Spleen (tissue), 11 donors: ENCODE measurements around the gene MYO18A. TPM values are rescaled to one million over a fixed set of nuclear protein-coding genes. Genes with fewer than 3 reads are reported as not detected.
A peak's percentile ranks its signal among the peaks of the same experiment; 100 is the strongest.

Source experiments
- DNase-seq: peaks from one replicate; pipeline ENCODE4 v3.0.0-alpha.2; 2020
- H3K27ac ChIP-seq, 8 donors: fragments of 200-600 bp; sonication (generic) in 7 of 8; 1 replicate in 4 of 8; 2 replicates in 4 of 8; pipeline versions ENCODE4 v1.5.0 to v1.8.0; 2016 to 2021; ENCODE audit warnings: inconsistent platforms in 4 of 8, mild to moderate bottlenecking in 4 of 8, moderate library complexity in 1 of 8
- H3K27me3 ChIP-seq, 7 donors: fragments of 200-600 bp; sonication (generic) in 6 of 7; replicated peaks in 1 of 7; 1 replicate in 4 of 7; 2 replicates in 3 of 7; pipeline versions ENCODE4 v1.5.0 to v1.8.0; 2016 to 2021; ENCODE audit warnings: inconsistent platforms in 3 of 7, mild to moderate bottlenecking in 1 of 7
- H3K36me3 ChIP-seq, 6 donors: fragments of 200-600 bp; sonication (generic) in 5 of 6; 1 replicate in 4 of 6; 2 replicates in 2 of 6; pipeline versions ENCODE4 v1.5.0 to v1.8.0; 2016 to 2021; ENCODE audit warnings: inconsistent platforms in 2 of 6
- H3K4me1 ChIP-seq, 6 donors: fragments of 200-600 bp; sonication (generic) in 5 of 6; 1 replicate in 3 of 6; 2 replicates in 3 of 6; pipeline versions ENCODE4 v1.5.0 to v1.8.0; 2016 to 2021; ENCODE audit warnings: inconsistent platforms in 3 of 6
- H3K4me3 ChIP-seq, 8 donors: fragments of 200-600 bp; sonication (generic) in 7 of 8; 1 replicate in 4 of 8; 2 replicates in 4 of 8; pipeline versions ENCODE4 v1.5.0 to v1.8.0; 2016 to 2021; ENCODE audit warnings: inconsistent platforms in 4 of 8, mild to moderate bottlenecking in 4 of 8, moderate library complexity in 2 of 8
- H3K9me3 ChIP-seq, 8 donors: fragments of 200-600 bp; sonication (generic) in 7 of 8; 1 replicate in 4 of 8; 2 replicates in 4 of 8; pipeline versions ENCODE4 v1.5.0 to v1.8.0; 2016 to 2021; ENCODE audit warnings: inconsistent platforms in 4 of 8
- CTCF ChIP-seq, 11 experiments: fragments of 200-600 bp in 7 of 11; fragments of 450-650 bp in 4 of 11; sonication (generic) in 4 of 11; IDR thresholded peaks in 8 of 11; conservative IDR thresholded peaks in 3 of 11; 1 replicate in 7 of 11; 2 replicates in 4 of 11; pipeline versions ENCODE4 v1.4.0 to v1.8.0; 2016 to 2021; ENCODE audit warnings: antibody characterized with exemption in 11 of 11, inconsistent platforms in 4 of 11, mild to moderate bottlenecking in 1 of 11
- POLR2A ChIP-seq, 3 donors: fragments of 450-650 bp; IDR thresholded peaks; one replicate each; pipeline ENCODE4 v1.5.1; 2017; ENCODE audit warnings: antibody characterized with exemption in 3 of 3, mild to moderate bottlenecking in 1 of 3
- POLR2AphosphoS5 ChIP-seq, 3 donors: sonication (generic); formaldehyde crosslinking; IDR thresholded peaks; one replicate each; pipeline ENCODE4 v1.5.1; 2017; ENCODE audit warnings: antibody characterized with exemption in 3 of 3
- WGBS, 5 donors: extraction: QIAGEN DNeasy Blood & Tissue Kit in 3 of 5; methylation state at CpG; one replicate each; pipeline versions ENCODE4 v1.1.5 to v1.1.7; 2013 to 2018; 5-methylcytosine and 5-hydroxymethylcytosine counted together
- intact Hi-C: fragments of 100-400 bp; cut with DNase I; formaldehyde crosslinking; loops from one replicate; pipeline ENCODE4 v1.15.0; 2023; ENCODE audit warnings: low total_unique reads
- polyA plus RNA-seq, 3 donors: library from polyadenylated mRNA; stranded (reverse); fragments of 200-250 nt; gene quantifications; one replicate each; pipeline ENCODE4 v1.2.1, GENCODE V29; 2013
- total RNA-seq, 7 donors: library from RNA; depleted of rRNA in 3 of 7; stranded (reverse); fragments of >200 nt in 3 of 7; fragmentation: NEBNext Ultra II Directional in 4 of 7; extraction: Animal tissue kit (Norgen Biotek cat#: 25700) in 4 of 7; gene quantifications; one replicate each; pipeline versions ENCODE4 v1.1.0 to v1.2.1, GENCODE V29; 2016 to 2021
- donor health status: healthy with polysubstance abuse.
- donor health status: DM: no; HTN: no; CAD: no; lungs with moderate emphysema.
- donor health status: DM: no; HTN: no; CAD: no.
- donor health status: Bipolar disorder and iron deficiency.
- donor health status: healthy.
- donor health status: DM: no; HTN: no; CAD: no.
- donor health status: DM: yes; HTN: yes; CAD: no.

Gene MYO18A
- total and polyA plus RNA-seq, 10 donors: 24.2 to 114 (median 68.0) TPM

GRCh38 chr17:29140631-29141513 is 39.3 kb downstream of the MYO18A start:
- intact Hi-C loops: loop anchor here (10.0 kb wide), 1 partner anchor 154 kb away; the partner anchor contains the start of gene NUFIP2
- TF ChIP-seq POLR2AphosphoS5 (IDR thresholded peaks at IDR 0.05): peak; percentile 14 to 50 (median 49)
- no peak for TF ChIP-seq CTCF (IDR thresholded peaks at IDR 0.05 in 8 of 11, conservative IDR thresholded peaks at IDR 0.05 in 3 of 11)

GRCh38 chr17:29140051-29140621 is 40.1 kb downstream of the MYO18A start:
- peak overlapping the region; percentile 46 to 76 (median 52) for H3K4me3 ChIP-seq
- peak; percentile 96 for DNase-seq
- peaks cover 0 to 21% (median 7%) of the 10 kb centered on the region in 6 donors for H3K36me3 ChIP-seq
- TF ChIP-seq POLR2AphosphoS5 (IDR thresholded peaks at IDR 0.05) (peak; percentile 78 to 87 (median 82)), CTCF (IDR thresholded peaks at IDR 0.05 in 8 of 11, conservative IDR thresholded peaks at IDR 0.05 in 3 of 11) (no peak), POLR2A (IDR thresholded peaks at IDR 0.05) (peak in 1 of 3 donors; percentile 21)
- 1 to 7% (median 3%) methylated on average over 13 to 14 of the region's 14 CpGs for WGBS, 5 donors
- peaks cover 34 to 98% (median 81%) of the 10 kb centered on the region in 6 donors for H3K4me1 ChIP-seq
- peaks cover 0 to 19% (median 0%) of the 10 kb centered on the region in 7 donors for H3K27me3 ChIP-seq
- no peaks in the 10 kb centered on the region for H3K9me3 ChIP-seq
- peak overlapping the region; percentile 76 to 95 (median 88) for H3K27ac ChIP-seq
- intact Hi-C loops: loop anchor here (10.0 kb wide), 1 partner anchor 155 kb away; the partner anchor contains the start of gene NUFIP2

More at GRCh38 chr17:29140631-29141513, 39.3 kb downstream of the MYO18A start:
- 7 to 14% (median 11%) methylated on average over 13 to 15 of the region's 15 CpGs for WGBS, 5 donors
- peaks cover 40 to 100% (median 86%) of the 10 kb centered on the region in 6 donors for H3K4me1 ChIP-seq
- H3K27me3 ChIP-seq: peaks cover 0 to 19% (median 0%) of the 10 kb centered on the region in 7 donors
- no peaks in the 10 kb centered on the region for H3K9me3 ChIP-seq
- peaks cover 0 to 14% (median 3%) of the 10 kb centered on the region in 6 donors for H3K36me3 ChIP-seq
- peak overlapping the region; percentile 46 to 76 (median 52) for H3K4me3 ChIP-seq
- peak overlapping the region; percentile 76 to 95 (median 88) for H3K27ac ChIP-seq
- peak; percentile 89 for DNase-seq

GRCh38 chr17:29138971-29139691 is 41.1 kb downstream of the MYO18A start:
- peak in 2 of 3 donors; percentile 72 to 75 for TF ChIP-seq POLR2AphosphoS5 (IDR thresholded peaks at IDR 0.05)
- TF ChIP-seq POLR2A (IDR thresholded peaks at IDR 0.05): no peak
- TF ChIP-seq CTCF (IDR thresholded peaks at IDR 0.05 in 8 of 11, conservative IDR thresholded peaks at IDR 0.05 in 3 of 11): no peak
- WGBS, 5 donors: 7 to 17% (median 9%) methylated on average over 1 to 13 of the region's 13 CpGs
- Histone ChIP-seq H3K4me3 (peak overlapping the region; percentile 46 to 76 (median 52)), H3K27ac (peak overlapping the region; percentile 76 to 95 (median 88)), H3K36me3 (peaks cover 0 to 27% (median 7%) of the 10 kb centered on the region in 6 donors), H3K27me3 (peaks cover 0 to 19% (median 0%) of the 10 kb centered on the region in 7 donors), H3K9me3 (no peaks in the 10 kb centered on the region), H3K4me1 (peaks cover 28 to 94% (median 72%) of the 10 kb centered on the region in 6 donors)
- DNase-seq: peak; percentile 93
- intact Hi-C loops: no loop called here
